ENCODE data around the gene SMIM38. TPM values are rescaled to one million over a fixed set of nuclear protein-coding genes. Genes with fewer than 3 reads are reported as not detected.

SMIM38 gene
- total and polyA plus RNA-seq, 2 donors from 2014 or later = 0.19 to 0.63 TPM

GRCh38 chr11:69166218-69167115, 10.7 kb downstream of the SMIM38 start:
- DNase-seq (peak in 1 of 5 donors; percentile 31), FAIRE-seq (no peak)
- Histone ChIP-seq H3K36me3 (ENCODE audit: control insufficient read depth in 2 of 3, insufficient read depth in 3 of 3, low read length in 3 of 3) (no peaks in the 10 kb centered on the region), H3K9ac (ENCODE audit: low read length in 3 of 3) (no peak overlapping the region), H3K9me3 (ENCODE audit: control insufficient read depth in 2 of 3, insufficient read depth in 1 of 3, low read length in 3 of 3) (peaks cover 0 to 3% (median 0%) of the 10 kb centered on the region in 3 donors), H3K4me3 (ENCODE audit: low read length in 3 of 3) (no peak overlapping the region), H3K27me3 (ENCODE audit: control insufficient read depth, insufficient read depth, low read length) (no peaks in the 10 kb centered on the region), H3K27ac (ENCODE audit: low read depth in 2 of 2, low read length in 2 of 2) (no peak overlapping the region), H3K4me1 (ENCODE audit: control insufficient read depth in 2 of 3, insufficient read depth in 2 of 3, low read depth in 1 of 3, low read length in 3 of 3) (no peaks in the 10 kb centered on the region)
- no peak for TF ChIP-seq CTCF (IDR thresholded peaks at IDR 0.05; ENCODE audit: borderline replicate concordance, extremely low read depth, insufficient read depth)
- intact Hi-C loops (cut with DNase I) = no loop called here

- FAIRE-seq = no peak
- no peaks in the 10 kb centered on the region for H3K4me1 ChIP-seq (ENCODE audit: control insufficient read depth in 2 of 3, insufficient read depth in 2 of 3, low read depth in 1 of 3, low read length in 3 of 3)
- TF ChIP-seq CTCF (IDR thresholded peaks at IDR 0.05; ENCODE audit: borderline replicate concordance, extremely low read depth, insufficient read depth) = no peak
These were observed 11.6 kb downstream of the SMIM38 start for GRCh38 chr11:69167130-69167915.

GRCh38 chr11:69167916-69168691, 12.4 kb downstream of the SMIM38 start:
- no peaks in the 10 kb centered on the region for H3K27me3 ChIP-seq (ENCODE audit: control insufficient read depth, insufficient read depth, low read length)
- H3K27ac ChIP-seq (ENCODE audit: low read depth in 2 of 2, low read length in 2 of 2) = no peak overlapping the region
- H3K9me3 ChIP-seq (ENCODE audit: control insufficient read depth in 2 of 3, insufficient read depth in 1 of 3, low read length in 3 of 3) = peaks cover 0 to under 1% (median 0%) of the 10 kb centered on the region in 3 donors
- intact Hi-C loops (cut with DNase I) = no loop called here
- FAIRE-seq (no peak), DNase-seq (no peak)
- H3K36me3 ChIP-seq (ENCODE audit: control insufficient read depth in 2 of 3, insufficient read depth in 3 of 3, low read length in 3 of 3) = no peaks in the 10 kb centered on the region
- H3K4me1 ChIP-seq (ENCODE audit: control insufficient read depth in 2 of 3, insufficient read depth in 2 of 3, low read depth in 1 of 3, low read length in 3 of 3) = no peaks in the 10 kb centered on the region
- H3K4me3 ChIP-seq (ENCODE audit: low read length in 3 of 3) = no peak overlapping the region
- TF ChIP-seq CTCF (IDR thresholded peaks at IDR 0.05; ENCODE audit: borderline replicate concordance, extremely low read depth, insufficient read depth) = no peak
- H3K9ac ChIP-seq (ENCODE audit: low read length in 3 of 3) = no peak overlapping the region

More at GRCh38 chr11:69167130-69167915, 11.6 kb downstream of the SMIM38 start:
- Histone ChIP-seq H3K36me3 (ENCODE audit: control insufficient read depth in 2 of 3, insufficient read depth in 3 of 3, low read length in 3 of 3) (no peaks in the 10 kb centered on the region), H3K4me3 (ENCODE audit: low read length in 3 of 3) (no peak overlapping the region), H3K27me3 (ENCODE audit: control insufficient read depth, insufficient read depth, low read length) (no peaks in the 10 kb centered on the region), H3K27ac (ENCODE audit: low read depth in 2 of 2, low read length in 2 of 2) (no peak overlapping the region), H3K9ac (ENCODE audit: low read length in 3 of 3) (no peak overlapping the region), H3K9me3 (ENCODE audit: control insufficient read depth in 2 of 3, insufficient read depth in 1 of 3, low read length in 3 of 3) (peaks cover 0 to 3% (median 0%) of the 10 kb centered on the region in 3 donors)
- intact Hi-C loops (cut with DNase I) = no loop called here
- DNase-seq = no peak

Measured in kidney (tissue), 14 donors.